22Rv1 (cell line): ENCODE data around the gene FERMT1.

Experiments
- H3K27ac ChIP-seq: fragments of 450-650 bp; 2 replicates; pipeline ENCODE4 v1.5.1; 2017
- CTCF ChIP-seq: fragments of 450-650 bp; IDR thresholded peaks from 2 replicates; pipeline ENCODE4 v1.5.1; 2017; ENCODE audit warnings: mild to moderate bottlenecking
- ZFX ChIP-seq: fragments of 450-650 bp; IDR thresholded peaks from 2 replicates; pipeline ENCODE4 v1.6.1; 2017; ENCODE audit warnings: antibody characterized with exemption, borderline replicate concordance

The FERMT1 gene

GRCh38 chr20:6152777-6153176 lies 29.9 kb upstream of the FERMT1 start:
- TF ChIP-seq ZFX, result no peak
- no peak for TF ChIP-seq CTCF
- no peak overlapping the region for H3K27ac ChIP-seq

GRCh38 chr20:6148073-6148472 lies 25.2 kb upstream of the FERMT1 start:
- TF ChIP-seq CTCF, result no peak
- no peak for TF ChIP-seq ZFX
- H3K27ac ChIP-seq, result no peak overlapping the region

GRCh38 chr20:6142348-6142993 lies 19.6 kb upstream of the FERMT1 start:
- TF ChIP-seq CTCF, result peak; percentile 84
- no peak for TF ChIP-seq ZFX
- H3K27ac ChIP-seq, result no peak overlapping the region

GRCh38 chr20:6140947-6141346 lies 18.1 kb upstream of the FERMT1 start:
- TF ChIP-seq CTCF (peak; percentile 40), ZFX (no peak)
- no peak overlapping the region for H3K27ac ChIP-seq

GRCh38 chr20:6135347-6135746 lies 12.5 kb upstream of the FERMT1 start:
- H3K27ac ChIP-seq, result no peak overlapping the region
- TF ChIP-seq CTCF (no peak), ZFX (no peak)

GRCh38 chr20:6134592-6134991 lies 11.8 kb upstream of the FERMT1 start:
- H3K27ac ChIP-seq, result no peak overlapping the region
- TF ChIP-seq ZFX (no peak), CTCF (no peak)

GRCh38 chr20:6130045-6130444 lies 7.2 kb upstream of the FERMT1 start:
- no peak overlapping the region for H3K27ac ChIP-seq
- TF ChIP-seq CTCF (no peak), ZFX (no peak)
